RKO (cell line): ENCODE measurements around the gene CYP26B1.
A peak's percentile ranks its signal among the peaks of the same experiment; 100 is the strongest.

Source experiments
- DNase-seq: peaks from one replicate; pipeline ENCODE4 v3.0.0-alpha.2; 2016; ENCODE audit warnings: low spot score

Gene CYP26B1, protein sequence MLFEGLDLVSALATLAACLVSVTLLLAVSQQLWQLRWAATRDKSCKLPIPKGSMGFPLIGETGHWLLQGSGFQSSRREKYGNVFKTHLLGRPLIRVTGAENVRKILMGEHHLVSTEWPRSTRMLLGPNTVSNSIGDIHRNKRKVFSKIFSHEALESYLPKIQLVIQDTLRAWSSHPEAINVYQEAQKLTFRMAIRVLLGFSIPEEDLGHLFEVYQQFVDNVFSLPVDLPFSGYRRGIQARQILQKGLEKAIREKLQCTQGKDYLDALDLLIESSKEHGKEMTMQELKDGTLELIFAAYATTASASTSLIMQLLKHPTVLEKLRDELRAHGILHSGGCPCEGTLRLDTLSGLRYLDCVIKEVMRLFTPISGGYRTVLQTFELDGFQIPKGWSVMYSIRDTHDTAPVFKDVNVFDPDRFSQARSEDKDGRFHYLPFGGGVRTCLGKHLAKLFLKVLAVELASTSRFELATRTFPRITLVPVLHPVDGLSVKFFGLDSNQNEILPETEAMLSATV

DNA sequence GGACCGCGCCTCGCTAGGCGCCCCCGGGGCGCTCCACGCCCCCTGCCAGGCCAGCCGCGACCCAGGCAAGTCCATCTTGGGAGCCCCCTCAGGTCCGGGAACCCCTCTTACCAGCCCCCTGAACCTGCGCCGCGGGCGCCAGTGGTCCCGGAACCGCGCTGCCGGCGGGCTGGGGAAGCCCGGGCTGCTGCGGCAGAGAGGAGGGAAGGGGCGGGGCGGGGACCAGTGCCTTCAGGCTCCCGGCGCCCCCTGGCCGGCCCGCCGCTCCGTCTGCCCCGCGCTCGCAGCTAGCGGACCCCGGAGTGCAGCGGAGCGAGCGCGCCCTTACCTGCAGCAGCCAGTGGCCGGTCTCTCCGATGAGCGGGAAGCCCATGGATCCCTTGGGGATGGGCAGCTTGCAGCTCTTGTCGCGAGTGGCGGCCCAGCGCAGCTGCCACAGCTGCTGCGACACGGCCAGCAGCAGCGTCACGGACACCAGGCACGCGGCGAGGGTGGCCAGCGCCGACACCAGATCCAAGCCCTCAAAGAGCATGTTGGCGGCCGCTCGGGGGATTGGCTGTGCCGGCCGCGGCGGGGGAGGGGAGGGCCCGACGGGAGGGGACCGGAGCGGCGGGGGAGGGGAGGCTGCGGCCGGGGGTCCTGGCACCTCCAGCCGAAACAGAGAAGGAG, at the start of gene CYP26B1:
CYP26B1 (minus strand) TSS at position 560 of the 669 bp plus-strand sequence; CDS start at position 532, 28 bp downstream.
- DNase-seq, result no peak

DNA sequence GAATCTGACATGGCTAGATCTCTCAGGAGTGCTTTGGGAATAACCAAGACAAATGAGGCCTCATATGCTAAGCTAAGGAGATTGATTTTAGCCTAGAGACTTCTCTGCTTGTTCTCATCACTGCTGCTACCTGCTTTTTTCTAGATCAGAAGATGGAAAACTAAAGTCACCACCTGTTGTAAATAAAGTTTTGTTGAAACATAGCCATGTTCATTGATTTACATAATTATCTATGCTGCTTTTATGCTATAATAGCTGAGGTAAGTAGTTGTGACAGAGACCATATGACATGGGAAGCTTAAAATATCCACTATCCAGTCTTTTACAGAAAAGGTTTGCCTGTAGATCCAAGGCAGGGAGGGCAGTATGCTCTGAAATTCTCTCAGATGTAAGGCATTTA, 46.1 kb upstream of the CYP26B1 start:
- DNase-seq, result no peak

DNA sequence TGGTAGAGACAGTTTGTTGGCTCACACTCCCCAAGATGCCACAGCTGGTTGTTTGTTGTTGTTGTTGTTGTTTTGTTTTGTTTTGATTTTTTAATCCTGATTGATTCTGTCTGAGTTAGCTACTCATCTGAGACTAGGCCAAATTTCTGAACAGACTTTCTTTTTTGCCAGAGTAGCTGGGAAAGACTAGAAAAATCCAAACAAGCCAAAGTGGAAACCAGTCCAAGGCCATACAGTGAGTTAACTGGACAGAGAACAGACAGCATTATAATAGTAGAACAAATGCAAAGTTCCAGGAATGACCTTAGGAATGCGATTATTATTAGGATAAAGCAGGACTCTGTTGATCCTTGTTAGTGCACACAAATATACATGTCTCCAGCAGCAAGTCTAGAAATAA, 43.8 kb upstream of the CYP26B1 start:
- DNase-seq, result no peak

DNA sequence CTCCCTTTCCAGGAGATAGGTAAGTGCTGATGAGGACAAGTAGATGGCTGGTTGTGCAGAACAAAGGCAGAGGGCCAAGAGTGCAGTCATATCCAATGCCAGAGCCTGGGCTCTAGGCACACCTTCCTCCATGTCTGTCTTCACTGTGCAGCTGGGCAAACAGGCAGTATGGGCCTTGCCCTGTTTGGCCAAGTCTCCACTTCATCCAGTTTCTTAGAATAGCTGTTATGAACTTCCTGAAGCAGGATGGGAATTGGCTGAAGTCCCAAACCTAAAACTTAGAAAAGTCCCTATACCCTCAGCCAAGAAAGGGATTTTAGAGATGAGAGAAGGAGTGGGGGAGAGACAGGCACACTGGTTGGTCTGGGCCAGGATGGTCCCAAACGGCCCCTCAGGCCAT, 37.5 kb upstream of the CYP26B1 start:
- no peak for DNase-seq

DNA sequence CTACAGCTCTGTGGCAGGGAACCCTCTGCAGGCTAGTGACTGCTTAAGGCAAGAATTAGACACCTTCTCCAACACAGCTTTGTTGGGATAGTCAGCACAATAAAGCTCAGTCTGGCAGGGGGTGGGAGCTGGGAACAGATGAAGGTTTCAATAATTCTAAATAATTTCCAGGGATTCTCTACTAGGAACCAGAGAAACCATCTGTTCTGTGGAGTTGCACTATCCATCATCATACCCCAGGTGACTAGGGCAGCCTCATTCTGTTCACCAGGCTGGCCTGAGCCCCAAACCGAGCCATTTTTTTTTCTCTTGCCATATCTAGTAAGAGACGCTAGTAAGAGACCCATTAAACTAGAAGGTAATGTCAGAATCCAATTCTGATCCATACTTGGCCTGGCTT, 35.8 kb upstream of the CYP26B1 start:
- no peak for DNase-seq

DNA sequence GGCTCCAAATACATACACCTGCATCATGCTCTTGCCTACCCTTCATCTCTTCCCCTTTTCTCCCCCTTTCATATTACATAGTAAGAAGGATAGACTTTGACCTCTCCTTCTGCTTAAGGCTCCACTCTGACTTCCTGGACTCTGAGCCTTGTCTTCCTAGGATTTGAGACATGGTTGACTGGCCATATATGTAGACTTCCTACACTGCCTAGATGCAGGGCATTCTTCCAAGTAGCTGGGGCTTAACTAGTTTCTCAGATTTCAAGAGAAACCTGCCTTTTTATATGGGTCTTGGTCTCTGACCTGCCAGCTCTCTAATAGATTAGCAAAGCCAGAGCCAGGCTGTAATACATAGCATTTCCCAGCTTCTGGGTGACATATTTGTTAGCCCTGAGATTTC, 35.4 kb upstream of the CYP26B1 start:
- DNase-seq, result no peak

DNA sequence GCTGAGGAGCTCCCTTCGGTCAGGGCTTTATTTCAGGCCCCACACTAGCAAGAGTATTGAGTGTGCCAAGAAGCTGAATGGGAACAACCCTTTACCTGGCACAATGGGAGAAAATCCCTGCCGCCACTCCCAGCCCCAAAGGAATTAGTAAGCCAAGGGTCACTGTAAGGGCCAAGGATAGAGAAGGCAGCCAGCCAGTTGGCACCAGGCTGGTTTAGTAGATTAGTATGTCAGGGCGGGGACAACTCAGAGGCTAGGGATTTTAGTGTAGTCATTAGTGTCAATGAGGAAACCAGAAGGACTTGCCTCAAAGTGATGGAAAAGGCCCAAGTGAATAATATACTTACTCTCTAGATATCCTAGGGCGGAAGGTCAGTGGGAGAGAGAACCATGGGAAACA, 34.9 kb upstream of the CYP26B1 start:
- no peak for DNase-seq

DNA sequence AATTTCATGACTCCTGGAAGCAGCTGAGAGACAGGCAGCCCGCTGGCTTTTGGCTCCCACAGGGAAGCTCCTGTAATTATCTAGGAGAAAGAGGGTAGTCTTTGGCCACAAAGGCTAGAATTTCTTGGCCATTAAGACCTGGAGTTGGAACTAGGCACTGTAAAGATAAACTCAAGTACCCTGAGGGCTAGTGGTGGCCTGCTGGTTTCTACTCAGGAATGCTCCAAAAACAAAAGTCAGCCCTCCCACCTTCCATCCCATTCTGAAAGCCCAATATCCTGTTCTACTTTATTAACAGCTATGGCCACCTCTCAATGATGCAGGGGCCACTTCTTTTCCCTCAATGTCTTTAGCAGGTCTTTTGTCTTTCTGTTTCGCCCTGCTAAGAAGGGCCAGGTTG, 34.0 kb upstream of the CYP26B1 start:
- no peak for DNase-seq

DNA sequence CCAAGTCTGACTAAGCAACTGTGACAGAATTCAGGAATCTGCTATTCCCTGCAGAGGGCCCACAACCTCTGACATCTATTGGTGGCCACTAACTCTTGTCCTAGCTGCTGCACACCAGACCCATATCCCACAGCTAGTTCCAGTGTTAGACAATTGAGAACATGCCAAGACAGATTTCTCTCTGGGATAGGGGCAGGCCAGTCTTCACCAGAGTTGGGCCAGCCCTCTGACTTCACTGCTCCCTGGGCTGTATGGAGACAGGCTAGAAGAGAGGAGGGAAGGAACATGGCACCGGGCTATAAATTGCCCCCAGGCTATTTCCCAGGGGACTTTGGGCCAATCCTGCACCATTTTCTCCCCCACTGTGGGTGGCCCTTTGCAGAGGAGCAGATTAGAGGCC, 32.7 kb upstream of the CYP26B1 start:
- no peak for DNase-seq

DNA sequence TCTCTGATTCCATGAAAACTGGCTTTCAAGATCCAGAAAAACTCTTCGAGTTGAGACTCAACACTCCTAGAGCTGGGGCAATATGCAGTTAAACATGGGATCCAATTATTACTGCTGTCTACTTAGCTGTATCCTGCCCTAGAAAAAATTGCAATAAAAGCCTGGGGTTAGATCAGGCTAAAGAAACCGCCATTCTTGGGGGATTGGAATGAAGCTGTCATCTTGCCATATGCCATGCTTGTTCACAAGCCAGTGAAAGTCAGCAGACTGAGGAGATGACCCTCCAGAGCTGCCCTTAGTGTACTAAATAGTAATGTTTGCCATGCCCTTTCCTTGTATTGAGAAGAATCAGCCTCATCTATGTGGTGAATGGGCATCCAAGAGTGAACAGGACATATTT, 30.9 kb upstream of the CYP26B1 start:
- DNase-seq, result no peak

DNA sequence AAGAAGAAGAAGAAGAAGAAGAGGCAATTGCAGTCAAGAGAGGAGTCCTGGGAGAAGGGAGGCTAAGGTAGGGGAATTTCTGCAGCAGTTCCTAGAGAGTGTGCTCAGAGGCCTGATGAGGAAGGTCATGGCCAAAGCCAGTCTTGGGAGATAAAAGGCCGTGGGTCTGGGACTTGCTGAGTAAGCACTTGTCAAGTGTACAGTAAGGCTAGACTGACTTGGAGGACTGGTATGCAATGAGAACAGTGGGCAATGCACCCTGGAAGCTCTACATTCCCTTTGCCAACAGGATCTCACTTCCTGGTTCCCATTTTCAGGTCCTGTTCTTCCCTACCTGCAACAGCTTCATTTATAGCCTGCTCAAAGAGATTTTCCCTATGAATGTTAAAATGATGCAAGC, 28.6 kb upstream of the CYP26B1 start:
- DNase-seq, result no peak

DNA sequence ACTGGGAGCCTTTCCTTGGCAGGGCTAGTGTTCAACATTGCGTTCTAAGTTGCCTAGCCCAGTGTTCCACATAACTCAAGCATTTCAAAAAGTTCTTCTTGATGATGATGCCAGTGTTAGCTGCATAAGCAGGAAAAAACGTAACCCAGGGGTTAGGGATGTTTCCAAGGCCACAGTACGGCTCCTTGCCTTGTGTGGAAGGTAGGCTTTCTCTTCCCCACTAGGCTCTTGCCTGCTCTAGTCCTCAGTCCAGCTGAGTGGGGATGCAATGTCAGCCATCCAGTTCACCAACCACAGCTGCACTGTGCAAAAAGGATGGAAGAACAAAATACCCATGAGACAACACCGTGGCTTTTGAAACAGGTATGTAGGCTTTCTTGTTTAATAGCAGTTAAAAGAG, 28.0 kb upstream of the CYP26B1 start:
- DNase-seq, result no peak

DNA sequence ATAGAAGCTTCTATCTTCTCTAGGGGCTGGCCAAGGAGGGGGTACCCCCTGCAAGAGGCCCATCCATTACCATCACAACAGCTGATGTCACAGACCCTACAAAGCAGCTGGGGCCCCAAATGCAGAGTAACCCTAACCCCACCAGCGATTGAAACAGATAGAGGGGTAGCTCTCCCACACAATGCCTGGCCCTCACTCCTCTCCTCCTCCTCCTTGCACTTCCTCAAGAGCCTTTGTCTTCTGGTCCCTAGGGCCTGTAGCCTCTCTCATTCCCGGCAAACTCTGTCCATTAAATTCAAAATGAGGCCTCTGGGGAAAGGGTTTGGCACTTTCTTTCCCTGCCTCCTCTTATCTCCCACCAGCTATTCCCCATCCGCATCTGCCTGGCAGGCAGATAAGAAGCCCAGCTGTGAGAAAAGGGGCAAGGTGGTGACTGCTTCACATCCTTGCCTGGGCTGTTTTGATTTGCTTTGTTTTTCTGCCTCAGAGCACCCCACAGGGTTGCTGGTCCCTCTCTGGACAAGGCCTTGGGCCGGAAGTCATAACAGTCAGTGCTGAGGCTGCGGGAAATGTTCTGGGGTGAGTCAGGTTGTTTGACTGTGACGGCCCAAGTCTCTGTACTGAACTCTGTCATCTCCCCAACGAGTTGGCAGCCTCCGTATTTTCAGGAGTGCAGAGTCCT, 26.1 kb upstream of the CYP26B1 start:
- peak; percentile 16 for DNase-seq

DNA sequence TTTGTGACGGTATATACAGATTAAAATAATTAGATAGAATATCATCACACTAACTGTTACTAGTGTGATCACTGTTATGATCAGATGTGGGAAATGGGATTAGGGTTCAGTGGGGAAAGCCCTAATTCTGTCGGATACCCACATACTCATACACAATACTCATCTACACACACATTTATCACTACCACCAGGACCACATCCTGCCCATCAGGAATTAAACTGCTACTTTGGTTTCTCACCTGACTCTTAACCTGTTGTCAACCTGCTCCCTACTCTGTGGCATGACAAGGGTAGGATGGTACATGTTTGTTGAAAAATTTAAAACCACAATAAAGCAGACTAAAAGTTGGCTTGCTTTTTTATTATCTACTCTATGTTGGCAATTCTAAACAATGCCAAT, 24.8 kb upstream of the CYP26B1 start:
- no peak for DNase-seq

DNA sequence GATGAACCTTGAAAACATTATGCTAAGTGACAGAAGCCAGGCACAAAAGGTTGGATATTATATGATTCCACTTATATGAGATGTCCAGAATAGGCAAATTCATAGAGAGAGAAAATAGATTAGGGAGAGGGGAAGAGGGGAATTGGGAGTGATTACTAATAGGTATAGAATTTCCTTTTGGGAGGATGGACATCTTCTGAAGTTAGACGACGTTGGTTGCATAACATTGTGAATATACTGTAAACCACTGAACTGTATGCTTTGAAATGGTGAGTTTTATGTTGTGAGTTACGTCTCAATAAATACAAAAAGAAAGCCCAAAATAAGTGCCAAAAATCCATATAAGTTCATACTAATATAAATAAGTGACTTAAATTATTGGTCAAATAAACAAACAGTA, 18.6 kb upstream of the CYP26B1 start:
- DNase-seq, result no peak

DNA sequence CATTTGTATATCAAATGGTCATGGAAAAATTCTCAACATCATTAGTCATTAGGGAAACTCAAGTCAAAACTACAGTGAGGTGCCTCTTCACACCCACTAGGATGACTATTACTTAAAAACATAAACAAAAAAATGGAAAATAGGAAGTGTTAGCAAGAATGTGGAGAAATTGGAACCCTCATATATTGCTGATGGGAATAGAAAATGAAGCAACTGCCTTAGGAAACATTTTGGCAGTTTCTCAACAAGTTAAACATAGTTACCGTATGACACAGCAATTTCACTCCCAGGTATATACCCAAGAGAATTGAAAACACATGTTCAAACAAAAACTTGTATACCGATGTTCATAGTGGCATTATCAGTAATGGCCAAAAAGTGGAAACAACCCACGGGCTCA, 18.1 kb upstream of the CYP26B1 start:
- no peak for DNase-seq

DNA sequence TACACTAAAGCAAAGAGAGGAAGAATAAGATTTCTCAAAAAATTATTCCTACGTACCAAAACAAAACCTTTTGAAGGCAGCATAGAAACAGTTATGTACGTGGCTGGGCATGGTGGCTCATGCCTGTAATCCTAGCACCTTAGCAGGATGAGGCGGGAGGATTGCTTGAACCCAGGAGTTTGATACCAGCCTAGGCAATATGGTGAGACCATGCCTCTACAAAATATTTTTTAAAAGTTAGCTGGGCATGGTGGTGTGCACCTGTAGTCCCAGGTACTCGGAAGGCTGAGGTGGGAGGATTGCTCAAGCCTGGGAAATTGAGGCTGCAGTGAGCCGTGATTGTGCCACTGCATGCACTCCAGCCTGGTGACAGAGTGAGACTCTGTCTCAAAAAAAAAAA, 14.9 kb upstream of the CYP26B1 start:
- no peak for DNase-seq

DNA sequence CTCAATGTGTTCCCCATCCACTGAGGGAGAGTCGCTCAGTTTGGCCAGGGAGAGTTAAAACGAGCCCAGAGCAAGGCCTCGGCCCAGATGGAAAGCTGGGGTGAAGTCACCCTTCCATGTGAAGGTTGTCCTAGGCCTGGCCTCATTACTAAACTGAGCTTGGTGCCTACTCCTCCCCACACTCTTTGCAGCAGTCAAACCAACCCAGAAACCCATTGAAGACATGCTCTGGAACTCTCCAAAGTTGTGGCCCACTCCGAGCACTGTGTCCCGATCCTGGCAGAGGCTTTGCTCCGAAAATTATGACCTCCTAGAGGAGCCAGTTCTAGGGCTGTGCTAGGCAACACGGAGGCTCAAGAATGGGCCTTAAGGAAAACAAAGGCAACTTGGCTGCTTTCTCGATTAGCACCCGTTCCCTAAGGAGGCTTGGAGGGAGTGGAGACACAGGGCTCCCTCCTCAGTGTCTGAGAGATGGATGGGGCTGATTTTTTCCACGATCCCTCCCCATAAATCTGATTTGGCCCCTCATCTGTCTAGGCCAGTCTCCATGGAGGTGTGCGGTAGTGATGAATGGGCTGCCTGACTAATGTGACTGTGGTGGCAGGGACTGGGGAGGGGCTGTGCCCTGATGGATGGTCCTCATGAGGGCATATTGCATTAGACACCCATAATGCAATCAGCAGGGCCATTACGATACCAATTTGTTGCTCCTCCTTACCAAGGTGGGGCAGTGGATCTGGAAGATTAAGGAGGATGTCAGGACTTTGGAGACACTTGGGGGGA, 11.7 kb upstream of the CYP26B1 start:
- no peak for DNase-seq

DNA sequence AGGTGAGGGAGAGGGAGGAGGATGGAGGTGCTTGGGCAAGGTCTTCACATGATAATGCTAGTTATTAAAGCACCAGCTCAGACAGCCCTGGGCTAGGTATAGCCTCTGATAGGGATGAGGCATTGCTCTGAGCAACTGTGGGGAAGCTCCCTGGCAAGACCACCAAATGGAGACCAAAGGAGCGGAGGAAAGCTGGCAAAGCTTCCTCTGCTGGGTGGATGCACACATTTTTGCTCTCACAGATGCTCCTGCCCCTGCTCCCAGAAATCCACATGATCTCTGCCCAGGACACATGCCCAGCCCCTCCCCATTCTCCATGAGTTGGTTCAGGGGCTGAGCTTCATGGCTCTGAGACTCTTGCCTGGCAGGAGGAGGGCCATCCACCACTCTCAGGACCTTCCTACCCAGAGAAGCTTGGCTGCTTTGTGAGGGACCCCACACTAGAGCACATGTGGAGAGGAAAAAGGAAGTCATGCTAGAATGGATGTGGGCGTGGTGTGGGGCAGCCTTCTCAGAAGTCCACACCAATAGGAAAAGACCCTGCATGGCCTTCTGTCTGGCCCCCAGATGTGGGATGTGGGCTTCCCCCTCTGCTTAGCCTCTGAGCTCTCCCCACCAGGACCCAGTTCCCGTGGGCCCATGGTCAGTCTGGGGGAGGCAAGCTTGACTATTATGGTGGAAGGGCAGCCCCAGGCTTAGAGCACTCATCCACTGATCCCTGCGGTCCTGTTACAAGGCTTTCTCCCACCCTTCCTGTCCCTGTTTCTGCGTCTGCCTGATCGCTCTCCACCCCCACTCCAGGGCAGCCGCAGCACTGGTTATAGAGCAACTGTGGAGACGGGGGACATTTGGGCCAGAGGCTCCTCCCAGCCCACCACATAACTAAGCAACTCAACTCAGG, 10.5 kb upstream of the CYP26B1 start:
- DNase-seq, result no peak

DNA sequence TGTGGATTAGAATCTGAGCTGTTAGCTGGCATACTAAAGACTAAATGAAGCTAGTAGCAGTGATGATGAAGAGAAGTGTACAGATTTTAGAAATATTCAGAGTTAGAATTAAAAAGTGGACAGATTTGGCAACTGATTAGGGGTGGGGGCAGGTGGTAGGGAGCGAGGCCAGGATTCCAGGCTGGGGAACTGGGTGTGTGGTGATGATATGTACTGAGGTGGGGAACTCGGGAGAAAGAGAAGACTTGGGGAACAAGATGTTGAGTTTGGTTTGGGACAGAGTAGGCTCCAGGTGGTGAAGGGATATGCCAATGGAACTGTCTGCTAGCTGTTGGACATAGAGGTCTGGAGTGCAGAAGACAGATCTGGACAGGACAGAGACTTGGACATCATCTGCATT, 9.2 kb upstream of the CYP26B1 start:
- DNase-seq, result no peak

DNA sequence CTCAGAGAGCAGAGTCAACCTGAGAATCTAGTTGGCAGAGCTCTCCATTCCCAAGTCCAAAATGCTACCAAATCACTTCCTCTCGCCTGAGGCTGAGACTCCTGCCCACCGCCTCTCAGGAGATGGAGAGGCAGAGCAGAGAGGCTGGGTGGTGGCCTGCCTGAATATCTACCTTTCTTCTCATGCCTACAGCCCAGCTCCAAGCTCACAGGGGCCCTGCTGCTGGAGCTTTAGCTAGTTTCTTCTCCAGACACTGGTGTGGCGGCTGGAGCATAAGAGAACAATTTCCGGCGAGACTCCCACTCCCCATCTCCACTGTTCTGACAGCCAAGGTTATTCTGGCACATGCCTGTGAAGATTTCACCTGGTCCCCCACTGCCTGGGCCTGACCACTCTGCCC, 8.1 kb upstream of the CYP26B1 start:
- DNase-seq, result no peak
